NOMO-1 treated with dmso at 0.1 percent for 144 hours (cell line): ENCODE results near the gene WDR90.

ENCODE experiments used
- DNase-seq: peaks from one replicate; lab custom pipeline; 2025; ENCODE audit not compliant: unreplicated experiment; lab: John Stamatoyannopoulos, UW

WDR90 gene

GRCh38 chr16:637081-638018 lies 11.8 kb upstream of the WDR90 start:
- DNase-seq, result no peak

- no peak for DNase-seq
Measured at GRCh38 chr16:638034-638543, 11.1 kb upstream of the WDR90 start.

GRCh38 chr16:638836-639235 lies 10.3 kb upstream of the WDR90 start:
- DNase-seq, result no peak

GRCh38 chr16:640614-641013 lies 8.6 kb upstream of the WDR90 start:
- DNase-seq, result no peak

GRCh38 chr16:641326-642188 lies 7.6 kb upstream of the WDR90 start, which contains the start of gene MCRIP2:
Gene MCRIP2 (plus strand): TSS chr16:641828. CDS start chr16:641992, 164 bp downstream.
- peak; percentile 67 for DNase-seq

- peak; percentile 18 for DNase-seq
Measured at GRCh38 chr16:642189-643049, 6.7 kb upstream of the WDR90 start.

GRCh38 chr16:643050-643368 lies 6.2 kb upstream of the WDR90 start:
- DNase-seq, result no peak

GRCh38 chr16:644556-644955 lies 4.6 kb upstream of the WDR90 start:
- no peak for DNase-seq

- no peak for DNase-seq
Measured at GRCh38 chr16:645852-646678, 3.1 kb upstream of the WDR90 start.

- no peak for DNase-seq
Measured at GRCh38 chr16:646679-647172, 2.4 kb upstream of the WDR90 start.

- no peak for DNase-seq
Measured at GRCh38 chr16:647173-647902, 1.8 kb upstream of the WDR90 start.

GRCh38 chr16:648071-648780 lies 939 bp upstream of the WDR90 start:
- peak; percentile 8 for DNase-seq

- DNase-seq, result no peak
Measured at GRCh38 chr16:649631-650030, 466 bp downstream of the WDR90 start.

GRCh38 chr16:651844-652243 lies 2.7 kb downstream of the WDR90 start:
- DNase-seq, result no peak

GRCh38 chr16:652454-653305 lies 3.5 kb downstream of the WDR90 start:
- DNase-seq, result no peak

GRCh38 chr16:654034-654433 lies 4.9 kb downstream of the WDR90 start:
- DNase-seq, result no peak

- no peak for DNase-seq
Measured at GRCh38 chr16:657487-657886, 8.3 kb downstream of the WDR90 start.
